ENCODE results near the gene EML5.
"Not testable (repeated sequence)": the region's sequence is repeated elsewhere in the genome, so short reads cannot be mapped to it uniquely, and the experiment has no call there.

The EML5 gene

GRCh38 chr14:88799522-88799921, 6.8 kb upstream of the EML5 start:
- DNase-seq = no peak

- DNase-seq = no peak
Observed at GRCh38 chr14:88798156-88798555, 5.4 kb upstream of the EML5 start.

- DNase-seq = no peak
Observed at GRCh38 chr14:88793259-88793625, 489 bp upstream of the EML5 start.

- DNase-seq = no peak
Observed at GRCh38 chr14:88791629-88792472, 902 bp downstream of the EML5 start.

- DNase-seq = no peak
Observed at GRCh38 chr14:88791252-88791621, 1.5 kb downstream of the EML5 start.

GRCh38 chr14:88790501-88791251, 2.1 kb downstream of the EML5 start:
- no peak for DNase-seq

GRCh38 chr14:88789573-88789972, 3.2 kb downstream of the EML5 start:
- DNase-seq = not testable (repeated sequence)

GRCh38 chr14:88786715-88787114, 6.0 kb downstream of the EML5 start:
- DNase-seq = no peak

GRCh38 chr14:88785911-88786310, 6.8 kb downstream of the EML5 start:
- DNase-seq = no peak

GRCh38 chr14:88775532-88775931, 17.2 kb downstream of the EML5 start:
- no peak for DNase-seq

GRCh38 chr14:88770736-88771135, 22.0 kb downstream of the EML5 start:
- DNase-seq = no peak

- no peak for DNase-seq
Observed at GRCh38 chr14:88765130-88765529, 27.6 kb downstream of the EML5 start.

- DNase-seq = no peak
Observed at GRCh38 chr14:88753873-88754272, 38.9 kb downstream of the EML5 start.

GRCh38 chr14:88750945-88751344, 41.8 kb downstream of the EML5 start:
- DNase-seq = no peak

GRCh38 chr14:88750413-88750812, 42.3 kb downstream of the EML5 start:
- no peak for DNase-seq

GRCh38 chr14:88749139-88749538, 43.6 kb downstream of the EML5 start:
- DNase-seq = no peak

GRCh38 chr14:88748288-88748687, 44.5 kb downstream of the EML5 start:
- DNase-seq = no peak

GRCh38 chr14:88746052-88746451, 46.7 kb downstream of the EML5 start:
- DNase-seq = no peak

GRCh38 chr14:88737245-88737644, 55.5 kb downstream of the EML5 start:
- no peak for DNase-seq

- DNase-seq = no peak
Observed at GRCh38 chr14:88733121-88733520, 59.6 kb downstream of the EML5 start.

- no peak for DNase-seq
Observed at GRCh38 chr14:88729159-88729558, 63.6 kb downstream of the EML5 start.

- no peak for DNase-seq
Observed at GRCh38 chr14:88727057-88727456, 65.7 kb downstream of the EML5 start.

- no peak for DNase-seq
Observed at GRCh38 chr14:88710709-88711108, 82.0 kb downstream of the EML5 start.

- DNase-seq = no peak
Observed at GRCh38 chr14:88707088-88707487, 85.7 kb downstream of the EML5 start.

GRCh38 chr14:88706425-88706824, 86.3 kb downstream of the EML5 start:
- DNase-seq = no peak

All from GDM1 (cell line).